Muscle layer of colon (tissue), 2 donors: ENCODE data around the gene SSC4D.

Experiments used
- H3K27ac ChIP-seq: one replicate; pipeline ENCODE4 v1.7.0; 2013; ENCODE audit warnings: low read depth, mild to moderate bottlenecking, low read length, moderate library complexity
- H3K27me3 ChIP-seq, 2 donors: one replicate each; pipeline ENCODE4 v1.7.0; 2013; ENCODE audit warnings: low read length in 2 of 2, mild to moderate bottlenecking in 2 of 2; ENCODE audit not compliant: insufficient read depth in 2 of 2, control insufficient read depth in 1 of 2
- H3K36me3 ChIP-seq: one replicate; pipeline ENCODE4 v1.7.0; 2013; ENCODE audit warnings: mild to moderate bottlenecking, low read length; ENCODE audit not compliant: insufficient read depth
- H3K4me1 ChIP-seq: one replicate; pipeline ENCODE4 v1.7.0; 2013; ENCODE audit warnings: mild to moderate bottlenecking, low read length; ENCODE audit not compliant: insufficient read depth
- H3K4me3 ChIP-seq, 2 donors: one replicate each; pipeline ENCODE4 v1.7.0; 2013; ENCODE audit warnings: low read length in 2 of 2, low read depth in 1 of 2, mild to moderate bottlenecking in 1 of 2, moderate library complexity in 1 of 2
- H3K9ac ChIP-seq: one replicate; pipeline ENCODE4 v1.7.0; 2013; ENCODE audit warnings: low read length
- H3K9me3 ChIP-seq: one replicate; pipeline ENCODE4 v1.7.0; 2013; ENCODE audit warnings: mild to moderate bottlenecking, low read length
- donor health status: abdominal sarcoma.
- donor health status: Adenocarcinoma of cecum.

The SSC4D gene

GRCh38 chr7:76347710-76348109 lies 61.8 kb downstream of the SSC4D start:
- no peaks in the 10 kb centered on the region for H3K27me3 ChIP-seq
- H3K9ac ChIP-seq, result no peak overlapping the region
- H3K4me3 ChIP-seq, result no peak overlapping the region
- peaks cover 36% of the 10 kb centered on the region for H3K4me1 ChIP-seq
- no peaks in the 10 kb centered on the region for H3K9me3 ChIP-seq
- H3K36me3 ChIP-seq, result peaks cover 51% of the 10 kb centered on the region
- no peak overlapping the region for H3K27ac ChIP-seq

GRCh38 chr7:76346778-76347177 lies 62.7 kb downstream of the SSC4D start:
- Histone ChIP-seq H3K27me3 (no peaks in the 10 kb centered on the region), H3K4me1 (peaks cover 33% of the 10 kb centered on the region), H3K9me3 (no peaks in the 10 kb centered on the region), H3K9ac (no peak overlapping the region), H3K27ac (no peak overlapping the region), H3K36me3 (peaks cover 51% of the 10 kb centered on the region), H3K4me3 (no peak overlapping the region)

GRCh38 chr7:76346097-76346496 lies 63.4 kb downstream of the SSC4D start:
- Histone ChIP-seq H3K4me3 (no peak overlapping the region), H3K36me3 (peaks cover 51% of the 10 kb centered on the region), H3K27me3 (no peaks in the 10 kb centered on the region), H3K4me1 (peaks cover 33% of the 10 kb centered on the region), H3K9me3 (no peaks in the 10 kb centered on the region), H3K27ac (no peak overlapping the region), H3K9ac (no peak overlapping the region)

GRCh38 chr7:76343931-76344321 lies 65.6 kb downstream of the SSC4D start:
- Histone ChIP-seq H3K36me3 (peaks cover 40% of the 10 kb centered on the region), H3K27ac (no peak overlapping the region), H3K4me1 (peaks cover 41% of the 10 kb centered on the region), H3K9me3 (no peaks in the 10 kb centered on the region), H3K4me3 (no peak overlapping the region), H3K27me3 (no peaks in the 10 kb centered on the region), H3K9ac (no peak overlapping the region)

- H3K27me3 ChIP-seq, result no peaks in the 10 kb centered on the region
- no peak overlapping the region for H3K9ac ChIP-seq
- H3K4me1 ChIP-seq, result peaks cover 46% of the 10 kb centered on the region
- H3K9me3 ChIP-seq, result no peaks in the 10 kb centered on the region
- H3K4me3 ChIP-seq, result no peak overlapping the region
- H3K27ac ChIP-seq, result no peak overlapping the region
- peaks cover 40% of the 10 kb centered on the region for H3K36me3 ChIP-seq
These were observed 66.1 kb downstream of the SSC4D start for GRCh38 chr7:76343294-76343930.

GRCh38 chr7:76342222-76342621 lies 67.3 kb downstream of the SSC4D start:
- Histone ChIP-seq H3K9me3 (no peaks in the 10 kb centered on the region), H3K36me3 (peaks cover 36% of the 10 kb centered on the region), H3K4me1 (peaks cover 55% of the 10 kb centered on the region), H3K27ac (no peak overlapping the region), H3K4me3 (no peak overlapping the region), H3K27me3 (no peaks in the 10 kb centered on the region), H3K9ac (no peak overlapping the region)

GRCh38 chr7:76340617-76341131 lies 68.8 kb downstream of the SSC4D start:
- Histone ChIP-seq H3K4me1 (peaks cover 49% of the 10 kb centered on the region), H3K9ac (no peak overlapping the region)

More at GRCh38 chr7:76340617-76341131, 68.8 kb downstream of the SSC4D start:
- Histone ChIP-seq H3K4me3 (no peak overlapping the region), H3K27me3 (no peaks in the 10 kb centered on the region), H3K27ac (no peak overlapping the region), H3K9me3 (no peaks in the 10 kb centered on the region), H3K36me3 (peaks cover 22% of the 10 kb centered on the region)
